A673 (cell line): ENCODE results near the gene ZNF622. TPM values are rescaled to one million over a fixed set of nuclear protein-coding genes. Genes with fewer than 3 reads are reported as not detected.

Source experiments
- BruUV-seq: library from RNA; stranded (reverse); fragments of 400-500 nt; replicated peaks from 2 replicates; lab custom pipeline; 2021; lab: Mats Ljungman, UMichigan
- CTCF ChIA-PET: fragments of 300-600 bp; sonication (Branson Sonifier 250); formaldehyde crosslinking; loops from one replicate; lab custom pipeline; 2022; ENCODE audit warnings: antibody characterized with exemption; lab: Charles Lee
- POLR2A ChIA-PET: fragments of 300-600 bp; sonication (Branson Sonifier 250); formaldehyde crosslinking; loops from one replicate; lab custom pipeline; 2022; ENCODE audit warnings: antibody characterized with exemption; ENCODE audit not compliant: low non-redundant PET; lab: Charles Lee
- DNase-seq: peaks from one replicate; pipeline ENCODE4 v3.0.0-alpha.2; 2015; ENCODE audit warnings: low spot score
- H3K27ac ChIP-seq: fragments of 200-600 bp; sonication (generic); 2 replicates; pipeline ENCODE4 v1.5.1; 2016; ENCODE audit warnings: mixed run types, low read depth, mild to moderate bottlenecking, mixed read lengths, antibody characterized with exemption, low read length; ENCODE audit not compliant: poor library complexity, severe bottlenecking
- H3K27me3 ChIP-seq: fragments of 200-600 bp; sonication (generic); replicated peaks from 2 replicates; pipeline ENCODE4 v1.6.1; 2017; ENCODE audit warnings: mixed run types, low read depth, mild to moderate bottlenecking, mixed read lengths, antibody characterized with exemption, low read length; ENCODE audit not compliant: insufficient read depth, poor library complexity
- H3K36me3 ChIP-seq: fragments of 200-600 bp; sonication (generic); 2 replicates; pipeline ENCODE4 v1.6.1; 2016; ENCODE audit warnings: mixed run types, mild to moderate bottlenecking, mixed read lengths, antibody characterized with exemption, low read length; ENCODE audit not compliant: insufficient read depth, poor library complexity, severe bottlenecking
- H3K4me1 ChIP-seq: fragments of 200-600 bp; sonication (generic); 2 replicates; pipeline ENCODE4 v1.6.1; 2017; ENCODE audit warnings: mixed run types, mild to moderate bottlenecking, mixed read lengths, antibody characterized with exemption, low read length; ENCODE audit not compliant: insufficient read depth, poor library complexity, severe bottlenecking
- H3K4me3 ChIP-seq: fragments of 200-600 bp; sonication (generic); 2 replicates; pipeline ENCODE4 v1.5.1; 2016; ENCODE audit warnings: low read depth, mixed run types, mild to moderate bottlenecking, mixed read lengths, low read length; ENCODE audit not compliant: poor library complexity, severe bottlenecking
- H3K9me3 ChIP-seq: fragments of 200-600 bp; sonication (generic); 2 replicates; pipeline ENCODE4 v1.6.1; 2016; ENCODE audit warnings: mixed run types, low read depth, mild to moderate bottlenecking, mixed read lengths, antibody characterized with exemption, low read length; ENCODE audit not compliant: poor library complexity, severe bottlenecking
- EZH2 ChIP-seq: fragments of 200-600 bp; sonication (generic); IDR thresholded peaks from 2 replicates; pipeline ENCODE4 v1.6.1; 2017; ENCODE audit warnings: borderline replicate concordance, low read depth, mild to moderate bottlenecking, mixed read lengths, antibody characterized with exemption, low read length; ENCODE audit not compliant: poor library complexity, severe bottlenecking
- intact Hi-C: fragments of 100-400 bp; cut with micrococcal nuclease; formaldehyde crosslinking; loops from one replicate; pipeline ENCODE4 v1.10.0; 2022; ENCODE audit not compliant: unreplicated experiment
- total RNA-seq: library from RNA; stranded (reverse); gene quantifications from 2 replicates; pipeline ENCODE4 v1.2.3, GENCODE V29; 2021
- TF ChIP-seq, protein P1 (sequence below): fragments of 300-800, 200-600 bp; sonication (generic); conservative IDR thresholded peaks from 2 replicates; pipeline ENCODE4 v1.5.1; 2017; ENCODE audit warnings: low read depth, mild to moderate bottlenecking, antibody characterized with exemption, low read length, moderate library complexity, mixed read lengths

The ZNF622 gene
- total RNA-seq, 1 experiment from 2014 or later = 36.0 TPM

DNA sequence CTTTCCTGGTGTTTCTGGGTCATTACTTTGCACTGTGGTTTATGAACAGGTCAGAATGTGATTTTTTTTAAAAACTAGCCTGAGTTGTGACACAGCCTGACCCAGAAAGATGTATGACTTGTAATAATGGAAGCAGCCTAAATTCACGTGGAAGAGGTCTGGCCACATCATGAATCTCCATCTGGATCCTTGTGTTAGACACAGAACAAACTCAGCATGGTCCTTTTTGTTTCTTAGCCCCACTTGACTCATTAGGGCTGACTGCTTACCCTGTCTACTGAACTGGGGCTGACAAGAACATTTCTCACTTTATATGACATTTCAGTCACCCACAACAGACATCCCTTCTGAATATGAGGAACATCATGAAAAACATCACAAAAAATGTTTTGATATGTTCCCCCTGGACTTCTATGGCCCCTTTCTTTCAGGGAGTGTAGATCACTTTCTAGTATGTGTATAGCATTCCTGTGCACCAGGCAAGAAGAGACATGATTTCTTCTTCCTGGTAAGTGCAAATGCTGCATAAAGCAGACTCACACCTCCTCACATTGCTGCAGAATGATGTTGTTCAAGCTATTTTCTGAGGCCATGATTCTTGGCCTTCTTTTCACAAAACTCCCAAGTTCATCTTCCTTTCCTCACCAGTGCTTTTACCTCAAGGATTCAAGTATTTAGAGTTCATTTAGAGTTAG lies 52.3 kb downstream of the ZNF622 start:
- H3K27me3 ChIP-seq = peaks cover 4% of the 10 kb centered on the region
- no TSS peak for BruUV-seq
- no peaks in the 10 kb centered on the region for H3K4me1 ChIP-seq
- H3K27ac ChIP-seq = no peak overlapping the region
- intact Hi-C loops = no loop called here
- H3K4me3 ChIP-seq = no peak overlapping the region
- no peaks in the 10 kb centered on the region for H3K36me3 ChIP-seq
- ChIA-PET POLR2A (no interaction called here), CTCF (no interaction called here)
- H3K9me3 ChIP-seq = no peaks in the 10 kb centered on the region
- TF ChIP-seq, protein P1, sequence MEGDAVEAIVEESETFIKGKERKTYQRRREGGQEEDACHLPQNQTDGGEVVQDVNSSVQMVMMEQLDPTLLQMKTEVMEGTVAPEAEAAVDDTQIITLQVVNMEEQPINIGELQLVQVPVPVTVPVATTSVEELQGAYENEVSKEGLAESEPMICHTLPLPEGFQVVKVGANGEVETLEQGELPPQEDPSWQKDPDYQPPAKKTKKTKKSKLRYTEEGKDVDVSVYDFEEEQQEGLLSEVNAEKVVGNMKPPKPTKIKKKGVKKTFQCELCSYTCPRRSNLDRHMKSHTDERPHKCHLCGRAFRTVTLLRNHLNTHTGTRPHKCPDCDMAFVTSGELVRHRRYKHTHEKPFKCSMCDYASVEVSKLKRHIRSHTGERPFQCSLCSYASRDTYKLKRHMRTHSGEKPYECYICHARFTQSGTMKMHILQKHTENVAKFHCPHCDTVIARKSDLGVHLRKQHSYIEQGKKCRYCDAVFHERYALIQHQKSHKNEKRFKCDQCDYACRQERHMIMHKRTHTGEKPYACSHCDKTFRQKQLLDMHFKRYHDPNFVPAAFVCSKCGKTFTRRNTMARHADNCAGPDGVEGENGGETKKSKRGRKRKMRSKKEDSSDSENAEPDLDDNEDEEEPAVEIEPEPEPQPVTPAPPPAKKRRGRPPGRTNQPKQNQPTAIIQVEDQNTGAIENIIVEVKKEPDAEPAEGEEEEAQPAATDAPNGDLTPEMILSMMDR = no peak
- TF ChIP-seq EZH2 = no peak
- no peak for DNase-seq

- no peak for DNase-seq
- H3K36me3 ChIP-seq = no peaks in the 10 kb centered on the region
- H3K4me3 ChIP-seq = no peak overlapping the region
- H3K27me3 ChIP-seq = peaks cover 4% of the 10 kb centered on the region
- H3K4me1 ChIP-seq = no peaks in the 10 kb centered on the region
- ChIA-PET CTCF (no interaction called here), POLR2A (no interaction called here)
- intact Hi-C loops = no loop called here
- H3K27ac ChIP-seq = no peak overlapping the region
- no peak for TF ChIP-seq EZH2
- TF ChIP-seq, protein P1 = no peak
- BruUV-seq = no TSS peak
- no peaks in the 10 kb centered on the region for H3K9me3 ChIP-seq
Observed at GRCh38 chr5:16412556-16412955, 53.0 kb downstream of the ZNF622 start.

DNA sequence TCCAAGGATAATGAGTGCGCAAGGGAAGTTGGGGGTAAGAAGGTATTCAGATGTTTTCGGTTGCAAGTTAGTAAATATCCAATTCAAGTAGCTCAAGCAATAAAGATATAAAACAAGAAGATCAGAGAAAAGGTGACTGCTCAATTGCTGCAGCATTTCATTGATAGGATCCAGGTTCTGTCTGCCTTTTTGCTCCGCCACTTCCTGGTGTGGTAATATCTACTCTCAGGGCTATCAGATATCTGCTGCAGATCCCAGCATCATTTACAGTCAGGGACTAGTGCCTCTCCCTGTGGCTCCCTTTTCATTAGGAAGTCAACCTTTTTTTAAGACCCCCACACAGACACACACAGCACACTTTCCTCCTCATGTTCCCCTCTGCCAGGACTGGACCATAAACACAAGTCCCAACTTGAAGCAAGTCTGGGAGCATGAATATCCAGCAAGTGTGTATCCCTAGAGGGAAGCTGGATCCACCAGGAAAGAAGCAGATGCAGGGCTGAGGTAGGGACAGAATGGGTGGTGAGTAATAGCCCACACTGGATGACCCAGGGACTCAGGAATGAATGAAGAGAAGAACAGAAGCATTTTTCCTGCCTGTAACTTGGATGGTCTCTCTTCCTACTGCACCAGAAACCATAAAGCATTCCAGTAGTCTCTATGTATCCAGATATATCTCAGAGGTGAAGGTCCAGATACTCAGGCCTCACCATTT lies 53.7 kb downstream of the ZNF622 start:
- CTCF ChIA-PET = no interaction called here
- H3K27me3 ChIP-seq = peaks cover 4% of the 10 kb centered on the region
- no TSS peak for BruUV-seq
- no peak overlapping the region for H3K4me3 ChIP-seq
- H3K36me3 ChIP-seq = no peaks in the 10 kb centered on the region
- H3K4me1 ChIP-seq = no peaks in the 10 kb centered on the region
- intact Hi-C loops = no loop called here
- POLR2A ChIA-PET = no interaction called here
- H3K9me3 ChIP-seq = no peaks in the 10 kb centered on the region
- no peak overlapping the region for H3K27ac ChIP-seq
- TF ChIP-seq, protein P1 = no peak
- TF ChIP-seq EZH2 = no peak
- no peak for DNase-seq
